Stimulated activated naive CD4-positive, alpha-beta T cell (primary cell): Measurements from ENCODE around the gene POU2AF1.
"Not testable (repeated sequence)": the region's sequence is repeated elsewhere in the genome, so short reads cannot be mapped to it uniquely, and the experiment has no call there.

Experiments used
- DNase-seq, 6 experiments: peaks; one replicate each; lab custom pipeline; 2025; lab: John Stamatoyannopoulos, UW

Gene POU2AF1

DNA sequence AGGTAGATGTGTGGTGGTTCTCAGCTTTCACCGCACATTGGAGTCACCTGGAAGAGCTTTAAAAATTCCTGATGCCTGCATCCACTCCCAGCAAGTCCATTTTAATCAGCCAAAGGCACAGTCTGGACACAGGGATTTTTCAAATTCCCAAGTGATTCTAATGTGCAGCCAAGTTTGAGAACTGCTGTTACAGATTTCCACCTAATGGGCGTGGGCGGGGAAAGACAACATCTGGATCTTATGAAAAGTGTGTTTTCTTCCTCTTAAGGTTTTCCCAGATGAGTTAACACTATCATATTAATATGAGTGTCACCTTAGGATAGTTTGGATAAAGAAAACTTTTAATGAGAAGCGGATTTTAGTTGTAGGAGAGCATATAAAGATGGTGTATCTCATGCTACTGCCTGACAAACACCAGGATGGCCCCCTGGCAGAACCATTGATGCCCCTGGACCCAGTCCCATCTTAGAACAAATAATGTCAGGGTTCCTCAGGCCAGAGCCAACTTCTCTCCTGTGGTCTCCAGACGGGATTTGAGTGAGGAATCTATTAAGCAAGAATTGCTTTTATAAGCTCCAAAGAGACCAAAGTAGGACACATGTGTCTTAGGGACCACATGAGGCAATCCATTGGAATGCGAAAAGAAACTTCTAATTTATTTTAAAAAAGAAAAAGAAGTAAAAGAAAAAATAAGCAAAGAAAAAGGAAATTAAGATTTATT, 31.9 kb downstream of the POU2AF1 start:
- DNase-seq = no peak

DNA sequence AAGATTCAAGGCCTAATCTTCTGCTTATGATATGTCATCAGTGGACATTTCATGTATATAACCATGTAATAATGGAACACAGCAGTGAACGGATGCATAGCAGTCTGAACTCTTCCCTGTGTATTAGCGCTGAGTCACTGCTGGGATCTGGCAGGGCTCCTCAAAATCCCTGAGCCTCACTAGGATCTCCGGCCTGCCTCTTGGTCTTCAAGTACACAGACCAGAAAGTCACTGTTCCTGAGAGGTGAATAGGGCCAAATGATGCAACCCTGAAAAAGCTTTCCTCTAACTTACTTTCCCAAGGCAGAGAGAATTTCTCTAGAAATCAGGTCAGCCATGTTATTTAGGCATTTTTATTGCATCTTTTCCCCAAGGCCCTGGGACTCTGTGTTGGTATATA, 35.0 kb downstream of the POU2AF1 start:
- no peak for DNase-seq

DNA sequence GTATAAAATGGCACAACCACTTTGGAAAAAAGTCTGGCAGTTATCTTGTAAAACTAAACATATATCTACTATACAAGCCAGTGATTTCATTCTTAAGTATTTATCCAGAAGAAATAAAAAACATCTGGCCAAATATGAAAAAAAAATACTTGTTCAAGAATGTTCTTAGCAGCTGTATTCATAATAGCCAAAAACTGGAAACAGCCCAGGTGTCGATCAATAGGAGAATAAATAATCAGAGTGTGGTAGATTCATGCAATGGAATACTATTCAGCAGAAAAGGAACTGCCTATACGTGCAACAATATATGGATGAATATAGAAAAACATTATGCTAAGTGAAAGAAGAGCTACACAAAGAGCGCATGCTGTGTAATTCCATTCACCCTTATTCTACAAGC, 36.7 kb downstream of the POU2AF1 start:
- DNase-seq = no peak

DNA sequence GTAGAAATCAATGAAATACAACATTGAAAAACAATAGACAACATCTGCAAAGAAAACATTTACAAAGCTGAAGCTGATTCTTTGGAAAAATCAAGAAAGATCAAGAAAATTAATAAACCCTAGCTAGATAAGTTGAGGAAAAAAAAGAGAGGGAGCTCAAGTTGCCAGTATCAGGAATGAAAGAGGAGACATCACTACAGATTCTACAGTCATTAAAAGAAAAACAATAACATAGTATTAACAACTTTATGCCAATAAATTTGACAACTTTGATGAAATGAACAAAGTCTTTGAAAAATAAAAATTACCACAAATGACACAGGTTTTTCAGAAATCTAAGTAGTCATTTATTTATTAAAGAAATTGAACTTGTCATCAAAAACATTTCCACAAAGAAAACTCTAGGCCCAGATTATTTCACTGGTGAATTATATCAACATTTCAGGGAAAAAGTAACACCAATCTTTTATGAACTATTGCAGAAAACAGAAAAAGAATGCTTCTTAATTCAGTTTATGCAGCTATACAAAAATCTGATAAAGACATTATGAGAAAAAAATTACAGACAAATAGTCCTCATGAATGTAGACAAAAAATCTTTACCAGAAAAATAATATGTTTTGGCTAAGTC, 39.2 kb downstream of the POU2AF1 start:
- DNase-seq = no peak

DNA sequence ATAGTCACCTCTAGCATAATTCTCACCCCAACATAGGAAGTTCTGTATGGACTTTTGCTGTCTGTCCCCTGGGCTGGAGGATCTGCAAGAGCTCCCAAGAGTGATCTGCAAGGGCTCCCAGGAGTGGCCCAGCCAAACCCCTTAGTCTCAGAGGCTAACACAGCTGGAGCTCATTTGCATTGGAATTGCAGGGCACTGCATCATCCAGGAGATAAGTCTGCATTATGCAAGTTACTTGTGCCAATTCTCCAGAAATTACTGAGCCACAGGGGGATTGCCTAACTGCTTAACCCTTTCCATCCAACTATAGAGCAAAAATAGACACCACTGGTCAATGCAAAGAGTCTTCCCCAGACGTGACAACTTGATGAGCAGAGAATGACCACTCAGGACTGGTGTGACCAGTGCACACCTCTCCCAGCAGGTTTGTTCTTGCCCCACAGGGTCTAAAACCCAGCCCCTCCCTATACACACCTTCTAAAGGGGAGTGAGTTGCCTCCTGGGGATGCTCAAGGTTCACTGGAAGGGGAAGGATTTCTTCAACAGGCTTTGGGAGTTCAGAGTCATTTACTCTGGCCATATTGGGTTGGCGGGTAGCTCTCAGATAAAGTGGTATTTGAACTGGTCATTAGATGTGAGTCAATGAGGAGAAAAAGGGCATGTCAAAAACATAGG, 42.4 kb downstream of the POU2AF1 start:
- no peak for DNase-seq

DNA sequence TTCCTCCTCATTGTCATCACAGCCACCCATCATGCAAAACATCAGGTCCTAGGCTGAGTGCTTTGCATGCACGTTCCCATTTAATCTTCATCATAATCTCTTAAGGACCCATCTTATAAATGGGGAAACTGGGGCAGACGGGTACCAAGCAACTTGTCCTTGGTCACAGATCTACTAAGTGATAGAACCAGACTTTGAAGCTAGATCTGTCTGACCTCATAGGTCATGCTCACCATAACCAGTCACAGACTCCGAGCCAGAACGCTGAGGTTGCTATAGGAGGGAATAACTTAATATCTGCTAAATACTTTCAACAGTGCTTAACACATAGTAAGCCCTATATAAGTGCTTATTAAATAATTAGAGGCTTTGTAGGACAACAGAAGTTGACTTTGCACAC, 43.0 kb downstream of the POU2AF1 start:
- DNase-seq = no peak

DNA sequence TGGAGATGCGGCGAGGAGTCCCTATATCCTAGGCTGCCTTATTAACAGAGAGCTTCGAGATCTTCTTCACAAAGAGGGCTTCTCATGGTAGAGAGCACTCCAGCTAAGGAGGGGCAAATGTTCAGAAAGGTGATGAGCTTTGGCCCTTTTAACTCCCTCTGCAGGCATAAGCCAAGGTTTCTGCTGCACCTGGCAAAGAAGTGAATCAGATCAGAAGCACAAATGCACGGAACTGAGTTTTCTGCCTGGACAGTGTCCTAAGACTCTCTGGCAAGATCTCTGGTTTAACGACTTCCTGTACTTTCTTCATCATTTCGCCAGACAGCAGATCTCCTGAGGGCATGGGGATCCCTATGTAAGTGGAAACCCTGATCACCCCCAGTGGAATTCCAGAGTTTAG, 43.5 kb downstream of the POU2AF1 start:
- no peak for DNase-seq

DNA sequence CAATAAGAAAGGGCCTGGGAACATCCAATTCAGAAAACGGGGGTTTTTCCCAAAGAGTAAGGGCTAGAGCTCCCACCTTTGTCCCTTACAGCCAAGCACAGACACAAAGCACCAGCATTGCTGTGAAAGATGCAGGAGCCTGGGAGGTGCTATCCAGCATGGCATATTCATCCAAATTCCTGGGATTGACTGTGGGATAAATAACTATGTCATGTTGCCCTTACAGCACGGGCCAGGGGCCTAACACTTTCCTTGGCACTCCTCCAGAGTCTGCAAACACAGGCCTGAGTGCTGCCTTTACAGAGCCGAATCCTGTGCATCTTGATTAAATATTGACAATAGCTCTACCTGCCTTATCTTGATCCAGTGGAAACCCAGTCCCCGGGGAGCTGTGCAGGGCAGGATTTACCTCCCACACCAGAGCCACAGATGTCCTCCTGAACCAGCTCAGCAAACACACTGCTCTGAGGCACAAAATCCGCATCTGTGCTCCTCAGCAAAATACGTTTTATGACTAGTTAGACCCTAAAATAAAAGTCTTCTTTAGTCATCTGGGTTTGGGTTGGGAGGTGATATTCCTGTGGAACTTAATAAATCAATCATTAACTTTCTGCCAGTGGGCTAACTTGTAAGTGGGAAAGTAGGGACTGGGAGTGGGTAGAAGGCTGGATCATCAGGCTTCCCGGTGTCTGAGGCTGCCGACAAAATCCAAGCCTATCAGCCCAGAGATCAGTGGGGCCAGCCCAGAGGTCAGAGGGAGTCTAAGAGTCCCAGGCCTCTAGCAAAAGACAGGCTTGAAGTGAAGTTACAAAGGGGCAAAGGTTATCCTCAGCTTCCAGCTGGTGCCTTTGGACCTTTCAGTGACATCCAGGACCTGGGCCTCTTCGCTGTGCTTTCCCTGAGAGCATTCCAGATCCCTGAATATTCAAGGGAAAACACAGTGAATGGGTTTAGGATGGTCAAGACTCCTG, 44.3 kb downstream of the POU2AF1 start:
- no peak for DNase-seq

DNA sequence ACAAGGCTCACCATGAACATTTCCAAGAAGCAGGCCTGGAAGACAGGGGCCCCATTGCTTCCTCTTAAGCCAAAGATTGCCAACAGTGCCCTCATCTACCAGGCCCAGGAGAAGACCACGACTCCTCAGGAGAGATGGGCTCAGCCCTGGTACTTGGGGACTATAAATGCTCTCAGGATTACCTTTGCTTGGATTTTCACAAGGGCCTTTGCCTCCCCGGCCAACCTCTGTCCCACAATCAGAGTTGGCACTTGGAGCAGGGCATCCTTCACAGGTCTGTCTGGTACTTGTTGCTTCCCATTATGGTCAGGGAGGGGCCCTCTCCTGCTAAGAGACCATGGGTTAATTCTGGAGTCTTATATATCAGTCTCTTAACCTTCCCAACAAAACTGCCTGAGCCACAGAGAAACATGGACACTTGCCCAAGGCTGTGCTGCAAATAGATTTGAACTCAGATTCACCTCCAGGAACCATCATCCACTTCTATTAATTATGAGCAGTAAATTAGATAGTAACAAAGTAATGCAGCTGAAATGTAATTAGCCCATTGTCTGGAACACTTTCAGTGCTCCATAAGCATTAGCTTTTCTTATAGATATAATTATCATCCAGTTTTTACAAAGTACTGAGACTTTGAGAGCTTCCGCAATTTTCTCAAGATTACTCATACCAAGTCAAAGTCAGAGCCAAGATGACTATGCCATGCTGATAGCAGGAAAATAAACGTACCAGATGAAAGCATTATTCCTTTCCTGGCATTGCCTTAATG, 47.2 kb downstream of the POU2AF1 start:
- DNase-seq = no peak

DNA sequence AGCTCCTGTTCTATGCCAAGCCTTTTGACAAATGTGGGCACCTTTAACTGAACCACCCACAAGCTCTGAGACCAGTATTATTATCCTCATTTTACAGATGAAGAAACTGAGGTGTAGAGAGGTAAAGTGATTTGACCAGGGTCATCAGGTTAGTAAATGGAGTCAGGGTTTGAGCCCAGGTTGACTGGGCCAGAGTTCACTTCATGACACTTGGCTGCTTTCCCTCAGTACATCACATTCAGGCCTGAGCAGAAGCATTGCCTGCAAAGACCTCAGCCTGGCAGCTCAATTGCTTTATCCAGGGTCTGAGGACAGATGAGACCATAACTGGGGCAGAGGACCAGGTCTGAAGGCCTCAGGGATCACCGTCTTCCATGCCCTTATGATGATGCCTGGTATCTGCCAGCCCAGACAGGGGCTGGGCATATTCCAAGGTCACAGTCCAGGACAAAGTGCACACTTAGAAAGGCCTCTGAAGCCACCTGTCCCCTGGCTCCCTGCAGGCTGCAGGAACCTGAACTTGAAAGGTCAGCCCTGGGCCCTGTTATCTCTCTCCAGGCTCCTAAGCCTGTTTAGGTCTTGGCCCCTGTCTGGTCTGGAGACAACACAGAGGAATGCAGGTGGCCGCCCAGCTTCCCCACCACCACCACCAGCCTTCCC, 48.7 kb downstream of the POU2AF1 start:
- no peak for DNase-seq

DNA sequence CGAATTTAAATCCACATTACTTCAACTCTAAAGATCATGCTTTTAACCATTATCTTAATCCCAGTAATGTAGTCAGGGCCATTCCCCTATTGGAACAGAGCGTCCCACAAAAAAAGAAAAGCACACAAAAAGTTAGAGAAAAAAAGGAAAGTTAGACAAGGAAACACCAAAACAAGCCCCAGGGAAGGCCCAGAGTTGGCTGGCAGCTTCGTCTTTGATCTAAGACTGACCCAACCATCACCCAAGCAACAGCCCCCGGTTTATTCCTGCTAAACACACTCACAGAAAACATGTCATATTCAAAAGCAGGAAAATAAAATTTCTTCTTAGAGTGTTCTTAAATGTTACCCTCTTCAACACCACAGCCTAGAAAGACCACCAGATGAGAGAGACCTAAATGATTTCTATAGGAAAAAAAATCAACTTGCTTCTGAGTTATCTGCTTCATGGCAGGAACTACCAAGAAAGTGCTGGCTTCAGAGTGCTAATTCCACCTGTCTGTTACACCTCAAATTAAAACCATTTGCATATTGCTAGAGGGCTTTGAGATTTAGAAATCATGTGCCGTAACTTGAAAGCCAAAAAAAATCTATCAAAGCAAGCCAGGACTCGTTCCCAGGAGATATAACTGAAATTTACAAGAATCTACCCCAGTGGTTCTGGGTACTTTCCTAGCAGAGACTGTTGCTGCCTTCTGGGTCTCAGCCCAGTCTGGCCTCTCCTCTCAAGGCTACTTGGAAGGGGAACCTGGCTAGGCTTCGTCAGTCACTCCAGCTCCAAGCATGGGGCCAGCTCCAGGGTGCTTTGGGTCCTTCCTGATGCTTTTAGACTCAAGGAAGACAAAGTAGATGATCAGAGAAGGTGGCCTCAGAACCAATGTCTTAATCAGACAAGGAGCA, 49.5 kb downstream of the POU2AF1 start:
- no peak for DNase-seq

DNA sequence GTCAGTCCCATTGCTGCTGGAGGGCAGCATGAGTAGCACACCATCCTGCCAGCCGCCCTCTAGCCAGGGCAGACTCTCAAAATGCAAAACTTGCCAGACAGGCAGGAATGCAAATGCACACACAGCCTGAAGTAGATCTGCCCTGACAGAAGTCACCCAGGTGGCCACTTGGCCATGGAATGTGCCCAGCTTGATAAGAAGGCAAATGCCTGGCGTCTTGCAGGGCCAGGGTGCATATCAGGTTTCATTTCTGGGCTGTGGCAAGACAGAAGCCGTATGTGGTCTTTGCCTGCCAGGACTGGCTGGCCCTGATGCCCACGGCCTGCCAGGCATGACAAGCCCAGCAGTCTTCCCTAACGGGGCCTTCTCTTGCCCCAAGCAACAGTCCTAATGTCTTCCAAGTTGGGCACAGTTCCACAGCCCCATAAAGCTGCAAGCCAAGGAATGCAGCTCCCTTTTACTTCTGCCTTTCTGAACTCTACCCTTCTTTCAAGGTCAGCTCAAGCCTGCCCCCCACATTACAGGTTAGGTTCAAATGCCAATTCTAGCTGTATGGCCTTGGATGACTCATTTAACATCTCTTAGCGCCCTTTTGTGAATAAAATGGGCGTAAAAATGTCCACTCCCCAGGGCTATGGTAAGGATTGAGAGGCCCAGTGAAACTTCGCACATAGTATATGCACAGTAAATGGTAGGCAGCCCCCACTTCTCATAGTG, 51.0 kb downstream of the POU2AF1 start:
- no peak for DNase-seq

DNA sequence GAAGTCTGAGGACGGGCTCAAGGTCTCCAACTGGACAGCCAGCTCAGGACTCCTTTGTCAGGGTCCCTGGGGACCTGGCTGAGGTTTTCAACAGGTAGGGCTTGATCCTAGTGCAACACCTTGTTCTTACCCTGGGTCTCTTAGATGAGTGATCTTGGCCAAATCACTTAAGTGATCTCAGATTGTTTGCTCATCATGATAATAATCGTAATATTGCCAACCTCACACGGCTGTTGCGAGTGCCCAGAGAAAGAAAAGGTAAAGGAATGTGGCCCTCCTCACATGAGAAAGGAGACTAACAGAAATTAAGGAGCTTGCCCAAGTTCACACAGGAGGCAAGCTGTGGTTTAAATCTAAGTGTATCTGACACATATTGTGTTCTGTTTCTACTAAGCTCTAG, 52.3 kb downstream of the POU2AF1 start:
- no peak for DNase-seq

DNA sequence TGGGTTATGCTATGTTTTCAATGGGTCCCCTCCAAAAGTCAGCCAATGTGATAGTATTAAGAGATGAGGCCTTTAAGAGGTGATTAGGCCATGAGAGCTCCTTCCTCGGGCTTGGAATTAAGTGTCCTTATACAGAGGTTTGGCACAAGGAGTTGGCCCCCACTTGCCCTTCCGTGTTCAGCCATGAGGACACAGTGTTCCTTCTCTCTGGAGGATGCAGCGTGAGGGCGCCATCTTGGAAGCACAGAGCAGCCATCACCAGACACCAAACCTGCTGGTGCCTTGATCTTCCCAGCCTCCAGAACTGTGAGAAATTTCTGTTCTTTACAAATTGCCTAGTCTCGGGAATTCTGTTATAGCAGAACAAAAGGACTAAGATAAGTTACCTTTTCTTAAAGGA, 53.8 kb downstream of the POU2AF1 start:
- no peak for DNase-seq

DNA sequence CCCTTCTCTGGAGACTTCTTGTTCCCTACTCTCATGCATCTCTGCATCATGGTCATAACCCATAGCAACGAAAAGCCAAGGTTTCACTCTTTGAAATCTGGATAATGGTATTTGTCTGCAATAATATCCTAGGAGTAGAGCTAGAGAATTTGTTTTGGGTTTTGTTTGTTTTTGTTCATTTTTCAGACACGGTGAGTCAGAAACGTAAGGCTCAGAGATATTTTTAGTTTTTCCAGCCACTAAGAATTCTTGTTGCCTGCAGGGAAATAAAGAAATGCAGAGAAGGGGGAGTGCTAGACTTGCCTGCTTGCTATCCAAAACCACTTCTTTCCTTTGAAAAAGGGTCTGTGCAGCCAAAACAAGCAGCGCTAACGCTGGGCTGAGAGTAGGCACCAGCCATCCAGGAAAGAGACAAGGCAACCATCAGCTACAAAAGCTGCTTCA, 54.8 kb downstream of the POU2AF1 start:
- no peak for DNase-seq

DNA sequence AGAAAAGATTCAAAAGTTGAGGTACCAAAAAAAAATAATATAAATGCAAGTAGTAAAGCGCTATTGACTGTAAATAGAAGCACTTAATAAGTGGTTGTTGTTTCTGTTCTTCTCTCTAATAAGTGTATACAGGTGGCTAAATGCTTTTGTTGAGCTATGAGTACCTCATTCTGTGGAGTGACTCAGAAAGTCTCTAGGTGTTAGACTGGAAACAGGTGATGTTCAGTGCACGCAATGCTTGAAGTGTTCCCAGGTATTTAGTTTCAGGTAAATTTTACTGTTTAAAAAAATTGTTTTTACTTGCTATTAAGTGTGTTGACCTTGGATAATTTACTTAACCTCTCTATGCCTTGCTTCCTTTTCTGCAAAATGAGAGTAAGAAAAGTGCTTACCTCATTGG, 56.5 kb downstream of the POU2AF1 start:
- no peak for DNase-seq

DNA sequence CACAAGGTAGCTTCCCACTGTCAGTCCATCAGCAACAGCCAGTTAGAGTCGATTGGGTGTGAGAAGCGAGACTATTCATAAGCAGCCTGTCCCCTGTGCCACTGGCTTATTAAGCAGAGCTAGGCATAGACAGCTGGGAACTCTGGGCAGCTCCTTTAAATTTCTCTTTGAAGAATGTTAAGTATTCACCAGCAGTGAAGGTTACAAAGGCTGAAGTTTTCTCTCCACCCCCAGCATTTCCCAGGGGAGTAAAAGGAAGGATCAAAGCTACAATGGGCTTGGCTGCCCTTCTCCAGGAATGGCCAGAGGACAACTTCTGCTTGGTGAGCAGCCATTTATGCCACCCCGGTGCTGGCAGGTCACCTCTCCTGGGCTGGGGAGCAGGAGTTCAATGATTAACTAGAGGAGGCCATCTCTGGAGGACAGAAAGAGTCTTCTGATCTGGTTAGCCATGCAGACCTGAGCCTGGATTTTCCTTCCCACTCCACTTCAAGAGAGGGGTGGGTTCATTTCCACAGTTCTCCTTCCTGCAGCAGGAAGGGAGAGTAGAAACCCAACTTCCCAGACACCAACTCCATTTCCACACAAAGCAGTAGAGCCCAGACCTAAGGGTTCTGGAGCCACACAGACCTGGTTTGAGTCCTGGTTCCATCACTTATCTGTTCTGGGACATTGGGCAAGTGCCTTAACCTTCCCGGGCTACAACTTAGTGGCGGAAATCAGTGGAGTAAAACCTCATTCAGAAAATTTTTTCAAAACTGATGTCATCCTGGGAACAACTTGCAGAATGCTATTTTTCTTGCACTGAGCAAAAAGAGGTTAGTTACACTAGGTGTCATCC, 58.1 kb downstream of the POU2AF1 start:
- no peak for DNase-seq

DNA sequence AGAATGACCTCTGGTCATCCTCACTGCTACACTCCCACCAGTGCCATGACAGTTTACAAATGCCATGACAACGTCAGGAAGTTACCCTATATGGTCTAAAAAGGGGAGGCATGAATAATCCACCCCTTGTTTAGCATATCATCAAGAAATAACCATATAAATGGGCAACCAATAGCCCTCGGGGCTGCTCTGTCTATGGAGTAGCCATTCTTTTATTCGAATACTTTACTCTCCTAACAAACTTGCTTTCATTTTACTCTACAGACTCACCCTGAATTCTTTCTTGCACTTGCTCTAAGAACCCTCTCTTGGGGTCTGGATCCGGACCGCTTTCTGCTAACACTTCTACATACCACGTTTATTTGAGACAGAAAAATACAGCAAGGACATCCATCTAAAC, 58.9 kb downstream of the POU2AF1 start:
- DNase-seq = not testable (repeated sequence)
